Limb (tissue), 2 donors: ENCODE measurements around the gene DNER.
"Not testable (repeated sequence)": the region's sequence is repeated elsewhere in the genome, so short reads cannot be mapped to it uniquely, and the experiment has no call there.

ENCODE experiments used
- DNase-seq, 2 donors: peaks; one replicate each; pipeline ENCODE4 v3.0.0-alpha.2; 2016; ENCODE audit errors: extremely low spot score in 2 of 2

Gene DNER

DNA sequence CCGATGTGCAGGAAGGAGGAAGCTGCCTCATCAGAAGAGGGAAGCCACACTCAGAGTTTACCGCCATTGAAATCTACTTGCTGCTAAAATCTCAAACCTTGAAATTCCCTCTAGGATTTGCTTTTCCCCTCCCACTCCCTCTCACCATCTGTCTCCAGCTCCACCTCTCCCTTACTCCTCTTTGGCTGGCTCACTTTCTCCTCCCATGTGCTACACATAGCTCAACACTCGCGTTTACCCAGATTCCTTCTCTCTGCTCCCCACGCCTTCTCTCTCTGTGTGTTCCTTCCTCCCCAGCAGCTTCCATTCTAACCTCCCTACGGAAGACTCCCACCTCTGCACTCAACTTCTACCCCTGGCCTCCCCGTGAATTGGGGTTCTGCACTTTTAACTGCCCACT lies 143.1 kb downstream of the DNER start:
- DNase-seq: no peak

DNA sequence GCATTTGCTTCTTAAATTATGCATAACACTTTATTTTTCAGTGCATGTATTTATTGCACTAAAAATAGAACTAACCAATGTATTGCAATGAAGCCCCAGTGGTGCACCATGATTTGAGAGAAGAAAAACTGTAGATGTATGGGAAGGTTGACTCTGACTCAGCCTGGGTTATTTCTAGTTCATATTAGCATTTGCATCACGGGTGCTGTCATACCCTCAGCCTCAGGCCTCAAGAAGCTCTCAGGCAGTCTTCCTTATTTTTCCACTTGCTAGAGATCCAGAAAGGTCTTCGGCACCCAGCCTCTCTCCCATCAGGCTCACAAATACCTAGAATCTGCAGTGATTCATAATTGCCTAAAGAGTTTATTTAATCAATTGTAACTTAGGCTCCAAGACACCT lies 148.0 kb downstream of the DNER start:
- no peak for DNase-seq

- DNase-seq: no peak
Observed at GRCh38 chr2:229564300-229564907, 150.0 kb downstream of the DNER start.

DNA sequence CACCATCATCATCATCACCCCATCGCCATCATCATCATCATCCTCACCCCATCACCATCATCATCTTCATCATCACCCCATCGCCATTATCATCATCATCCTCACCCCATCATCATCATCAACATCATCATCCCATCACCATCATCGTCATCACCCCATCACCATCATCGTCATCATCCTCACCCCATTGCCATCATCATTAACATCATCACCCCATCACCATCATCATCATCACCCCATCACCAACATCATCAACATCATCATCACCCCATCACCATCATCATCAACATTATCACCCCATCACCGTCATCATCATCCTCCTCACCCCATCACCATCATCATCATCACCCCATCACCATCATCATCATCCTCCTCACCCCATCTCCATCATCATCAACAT lies 151.0 kb downstream of the DNER start:
- DNase-seq: no peak

- no peak for DNase-seq
Observed at GRCh38 chr2:229562472-229563127, 151.8 kb downstream of the DNER start.

- DNase-seq: no peak
Observed at GRCh38 chr2:229559986-229560385, 154.4 kb downstream of the DNER start.

DNA sequence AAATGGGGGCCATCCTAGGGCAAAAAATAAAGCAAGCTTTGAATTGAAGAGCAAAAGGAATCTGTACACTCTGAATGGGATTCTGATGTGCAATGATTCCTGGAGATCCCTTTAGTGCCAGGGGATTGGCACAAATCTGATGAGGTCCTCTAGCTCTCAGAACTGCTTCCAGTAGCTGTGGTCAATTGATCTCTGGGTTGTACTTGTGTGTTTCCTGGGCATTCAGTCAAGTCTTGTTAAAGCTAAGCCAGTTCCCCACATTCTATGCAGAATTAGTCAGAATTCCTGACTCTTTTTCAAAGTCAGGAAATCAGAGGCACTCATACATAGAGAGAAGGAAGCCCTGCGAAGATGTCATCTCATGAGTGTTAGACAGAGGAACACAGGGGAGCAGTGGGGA lies 161.3 kb downstream of the DNER start:
- no peak for DNase-seq

GRCh38 chr2:229543176-229543873 lies 171.0 kb downstream of the DNER start:
- no peak for DNase-seq

GRCh38 chr2:229539628-229540027 lies 174.7 kb downstream of the DNER start:
- no peak for DNase-seq

- no peak for DNase-seq
Observed at GRCh38 chr2:229531594-229531993, 182.8 kb downstream of the DNER start.

DNA sequence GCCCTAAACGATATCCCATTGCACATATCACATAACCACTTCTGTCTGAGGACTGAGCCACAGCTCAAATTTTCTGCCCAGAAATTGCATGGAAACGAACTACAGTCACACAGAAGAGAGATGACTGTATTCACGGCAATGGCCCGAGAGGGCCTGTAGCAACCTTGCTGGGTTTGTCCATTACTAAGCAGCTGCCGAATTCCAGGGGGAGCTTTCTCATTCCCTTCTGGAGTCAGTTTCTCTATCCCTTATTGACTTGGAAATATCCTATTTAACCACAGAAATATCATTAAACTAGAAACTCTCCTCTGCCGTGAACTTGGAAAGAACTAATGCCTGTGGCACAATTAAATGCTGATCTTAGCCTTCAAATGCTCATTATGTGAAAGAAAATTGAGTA lies 183.9 kb downstream of the DNER start:
- DNase-seq: no peak

DNA sequence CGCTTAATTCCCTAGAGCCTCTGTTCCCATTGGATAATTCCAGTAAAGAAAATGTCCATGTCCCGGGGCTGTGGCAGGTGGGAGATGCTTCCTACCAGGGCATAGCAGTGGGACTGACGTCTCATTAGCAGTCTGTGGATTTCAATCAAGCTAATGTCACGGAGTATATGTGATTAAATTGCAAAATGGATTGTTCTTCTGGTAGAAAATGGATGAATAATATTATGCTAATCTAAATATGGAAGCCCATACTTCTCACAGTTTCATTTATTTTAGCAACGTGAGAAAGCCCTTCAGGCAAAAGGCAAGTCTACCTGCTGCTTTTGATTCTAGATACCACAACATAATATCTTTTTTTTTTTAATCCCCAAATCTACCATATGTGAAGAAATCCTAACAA lies 185.5 kb downstream of the DNER start:
- DNase-seq: no peak

DNA sequence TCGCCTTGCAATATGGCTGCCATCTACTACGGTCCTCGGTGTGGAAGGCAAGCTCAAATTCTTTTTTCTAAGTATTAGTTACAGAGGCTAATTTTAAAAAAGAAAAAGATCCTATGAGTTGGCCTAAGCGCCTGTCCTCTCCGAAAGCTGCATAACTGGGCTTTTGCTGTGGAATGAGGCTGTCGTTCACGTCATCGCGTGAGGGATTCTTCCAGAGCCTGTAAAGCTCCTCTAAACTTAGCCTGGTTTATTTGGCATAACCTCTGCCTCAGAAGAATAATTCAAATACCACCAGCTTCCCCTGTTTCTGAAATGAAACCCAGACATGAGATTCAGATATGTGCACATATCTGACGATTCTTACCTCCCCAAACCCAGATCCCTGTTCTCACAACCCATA lies 187.4 kb downstream of the DNER start:
- DNase-seq: peak in 1 of 2 donors; percentile 11

DNA sequence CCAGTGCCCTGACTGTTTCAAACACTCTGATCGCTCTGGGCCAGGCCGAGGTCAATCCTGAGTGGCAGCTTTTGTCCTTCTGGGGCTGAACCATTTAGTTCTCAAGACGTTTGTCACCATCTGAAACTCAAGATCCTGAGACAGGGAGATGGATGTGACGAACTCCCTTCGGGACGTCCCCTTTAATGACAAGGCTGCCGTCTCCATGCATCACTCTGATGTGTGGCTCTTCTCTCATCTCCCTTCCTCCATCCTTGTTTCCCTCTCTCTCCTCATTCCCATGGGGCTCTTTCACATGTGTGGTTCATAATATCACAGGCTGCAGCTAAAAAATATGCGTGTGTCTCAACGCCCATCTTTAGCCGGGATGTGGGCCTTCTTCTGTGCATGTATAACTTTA lies 189.6 kb downstream of the DNER start:
- no peak for DNase-seq

- no peak for DNase-seq
Observed at GRCh38 chr2:229523663-229524062, 190.7 kb downstream of the DNER start.

- DNase-seq: peak in 1 of 2 donors; percentile 37
Observed at GRCh38 chr2:229521576-229521975, 192.8 kb downstream of the DNER start.

- peak; percentile 54 to 82 for DNase-seq
Observed at GRCh38 chr2:229520691-229521096, 193.7 kb downstream of the DNER start.

DNA sequence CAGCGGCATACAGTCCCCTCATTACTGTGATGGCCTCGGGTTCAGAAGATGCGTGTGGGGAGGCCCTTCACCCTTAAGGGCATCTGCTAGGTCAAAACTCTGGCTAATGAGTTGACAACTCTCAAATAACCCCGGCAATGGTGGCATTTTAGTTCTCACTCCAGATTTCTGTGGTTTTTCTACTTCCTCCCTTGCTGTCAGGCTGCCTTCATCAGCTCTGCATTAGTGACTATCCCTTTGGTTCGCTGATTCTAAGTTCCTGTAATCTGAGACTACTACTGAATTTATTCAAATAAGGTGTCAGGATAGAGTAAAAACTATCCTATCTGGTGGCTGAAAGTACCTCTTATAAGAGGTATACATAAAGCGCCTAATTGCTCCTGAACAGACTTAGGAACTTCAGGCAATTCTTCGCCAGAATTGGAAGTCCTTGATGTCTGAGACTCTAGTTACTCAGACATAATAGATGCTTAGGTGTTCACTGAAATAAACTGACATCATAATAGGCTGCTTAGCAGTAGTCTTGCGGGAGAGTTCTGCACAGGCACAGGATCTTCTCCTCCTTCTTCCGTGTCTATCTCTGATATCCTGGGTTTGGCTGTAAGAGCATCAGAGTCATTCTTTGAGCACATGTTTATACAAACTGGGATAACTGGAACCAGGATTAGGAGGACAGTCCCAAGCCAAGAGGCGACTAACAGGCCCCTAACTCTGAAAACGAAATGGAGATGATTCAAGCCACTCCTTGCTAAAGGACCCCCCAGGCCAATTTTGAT lies 194.5 kb downstream of the DNER start:
- no peak for DNase-seq

GRCh38 chr2:229514273-229514895 lies 200.0 kb downstream of the DNER start:
- DNase-seq: peak in 1 of 2 donors; percentile 8

- DNase-seq: no peak
Observed at GRCh38 chr2:229511524-229511923, 202.8 kb downstream of the DNER start.

DNA sequence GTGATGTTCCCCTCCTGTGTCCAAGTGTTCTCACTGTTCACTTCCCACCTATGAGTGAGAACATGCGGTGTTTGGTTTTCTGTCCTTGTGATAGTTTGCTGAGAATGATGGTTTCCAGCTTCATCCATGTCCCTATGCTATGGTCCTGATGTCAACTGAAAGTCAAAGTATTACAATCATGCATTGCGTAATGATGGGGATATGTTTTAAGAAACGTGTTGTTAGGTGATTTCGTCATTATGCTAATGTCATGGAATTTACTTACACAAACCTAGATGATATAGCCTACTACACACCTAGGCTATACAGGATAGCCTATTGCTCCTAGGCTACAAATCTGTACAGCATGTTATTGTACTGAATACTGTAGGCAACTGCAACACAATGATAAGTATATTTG lies 207.7 kb downstream of the DNER start:
- not testable (repeated sequence) for DNase-seq
